Fibroblast of pulmonary artery (primary cell): ENCODE results near the gene NOS1AP.

Experiments used
- DNase-seq: peaks from one replicate; pipeline ENCODE4 v3.0.0-alpha.2; 2010; ENCODE audit warnings: low read depth
- H3K4me3 ChIP-seq: replicated peaks from 2 replicates; pipeline ENCODE4 v1.5.1; 2011; ENCODE audit warnings: low read depth, mild to moderate bottlenecking, control low read depth, low read length, moderate library complexity
- CTCF ChIP-seq: IDR thresholded peaks from 2 replicates; pipeline ENCODE4 v1.5.1; 2011; ENCODE audit warnings: mild to moderate bottlenecking, control low read depth, low read length, inconsistent platforms; ENCODE audit errors: missing control alignments

NOS1AP gene

DNA sequence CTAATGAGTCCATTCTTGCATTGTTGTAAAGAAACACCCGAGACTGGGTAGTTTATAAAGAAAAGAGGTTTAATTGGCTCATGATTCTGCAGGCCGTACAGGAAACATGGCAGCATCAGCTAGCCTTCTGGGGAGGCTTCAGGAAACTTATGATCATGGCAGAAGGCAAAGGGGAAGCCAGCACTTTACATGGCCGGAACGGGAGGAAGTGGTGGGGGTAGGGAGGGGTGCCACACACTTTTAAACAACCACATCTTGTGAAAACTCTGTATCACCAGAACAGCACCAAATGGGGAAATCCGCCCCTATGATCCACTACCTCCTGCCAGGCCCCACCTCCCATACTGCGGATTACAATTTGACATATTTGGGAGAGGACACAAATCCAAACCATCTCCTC is 43.9 kb downstream of the NOS1AP start:
- DNase-seq = no peak
- H3K4me3 ChIP-seq = no peak overlapping the region
- no peak for TF ChIP-seq CTCF

- H3K4me3 ChIP-seq = no peak overlapping the region
- DNase-seq = no peak
- TF ChIP-seq CTCF = no peak
Measured at GRCh38 chr1:162117039-162117774, 47.7 kb downstream of the NOS1AP start.

GRCh38 chr1:162118063-162118462 is 48.6 kb downstream of the NOS1AP start:
- H3K4me3 ChIP-seq = no peak overlapping the region
- no peak for TF ChIP-seq CTCF
- no peak for DNase-seq

GRCh38 chr1:162128693-162129356 is 59.3 kb downstream of the NOS1AP start:
- H3K4me3 ChIP-seq = no peak overlapping the region
- DNase-seq = no peak
- TF ChIP-seq CTCF = no peak

GRCh38 chr1:162130308-162130707 is 60.8 kb downstream of the NOS1AP start:
- no peak for DNase-seq
- TF ChIP-seq CTCF = no peak

GRCh38 chr1:162131400-162132321 is 62.2 kb downstream of the NOS1AP start:
- no peak overlapping the region for H3K4me3 ChIP-seq
- TF ChIP-seq CTCF = no peak
- no peak for DNase-seq

More at GRCh38 chr1:162130308-162130707, 60.8 kb downstream of the NOS1AP start:
- H3K4me3 ChIP-seq = no peak overlapping the region
